ENCODE data around the gene TSC2.
"Not testable (repeated sequence)": the region's sequence is repeated elsewhere in the genome, so short reads cannot be mapped to it uniquely, and the experiment has no call there.

The TSC2 gene

DNA sequence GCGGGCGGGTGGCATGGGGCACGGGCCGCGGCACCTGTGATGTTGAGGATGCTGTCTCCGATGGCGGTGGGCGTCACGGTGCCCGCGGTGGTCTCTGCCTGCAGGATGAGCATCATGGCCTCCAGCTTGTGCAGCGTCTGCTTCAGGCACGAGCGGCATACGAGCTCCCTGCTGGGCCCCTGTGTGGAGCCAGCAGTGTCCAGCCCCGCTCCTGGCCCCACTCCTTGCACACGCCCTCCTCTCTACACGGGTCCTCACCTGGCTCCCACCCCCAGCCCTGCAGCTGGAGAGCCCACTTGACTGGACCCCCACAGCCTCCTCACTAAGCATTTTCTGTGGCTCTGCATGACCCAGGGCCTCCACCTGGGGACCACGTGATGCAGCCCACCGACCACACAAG is 56.7 kb downstream of the TSC2 start:
- not testable (repeated sequence) for H3K4me3 ChIP-seq (ENCODE audit: insufficient read depth, low read depth, low read length, poor library complexity, severe bottlenecking); H3K9me3 ChIP-seq (ENCODE audit: control insufficient read depth, low read length); H3K27ac ChIP-seq (ENCODE audit: insufficient read depth, low read length, poor library complexity, severe bottlenecking); H3K27me3 ChIP-seq (replicated peaks; ENCODE audit: control insufficient read depth, insufficient read depth, low read length, poor library complexity, severe bottlenecking); DNase-seq; H3K36me3 ChIP-seq (ENCODE audit: control insufficient read depth, insufficient read depth, low read length); H3K4me1 ChIP-seq (ENCODE audit: control insufficient read depth, insufficient read depth, low read length, poor library complexity, severe bottlenecking)

GRCh38 chr16:2105291-2105690 is 57.5 kb downstream of the TSC2 start:
- H3K4me1 ChIP-seq (ENCODE audit: control insufficient read depth, insufficient read depth, low read length, poor library complexity, severe bottlenecking); H3K36me3 ChIP-seq (ENCODE audit: control insufficient read depth, insufficient read depth, low read length); H3K27ac ChIP-seq (ENCODE audit: insufficient read depth, low read length, poor library complexity, severe bottlenecking); DNase-seq; H3K4me3 ChIP-seq (ENCODE audit: insufficient read depth, low read depth, low read length, poor library complexity, severe bottlenecking); H3K9me3 ChIP-seq (ENCODE audit: control insufficient read depth, low read length); H3K27me3 ChIP-seq (replicated peaks; ENCODE audit: control insufficient read depth, insufficient read depth, low read length, poor library complexity, severe bottlenecking): not testable (repeated sequence)

DNA sequence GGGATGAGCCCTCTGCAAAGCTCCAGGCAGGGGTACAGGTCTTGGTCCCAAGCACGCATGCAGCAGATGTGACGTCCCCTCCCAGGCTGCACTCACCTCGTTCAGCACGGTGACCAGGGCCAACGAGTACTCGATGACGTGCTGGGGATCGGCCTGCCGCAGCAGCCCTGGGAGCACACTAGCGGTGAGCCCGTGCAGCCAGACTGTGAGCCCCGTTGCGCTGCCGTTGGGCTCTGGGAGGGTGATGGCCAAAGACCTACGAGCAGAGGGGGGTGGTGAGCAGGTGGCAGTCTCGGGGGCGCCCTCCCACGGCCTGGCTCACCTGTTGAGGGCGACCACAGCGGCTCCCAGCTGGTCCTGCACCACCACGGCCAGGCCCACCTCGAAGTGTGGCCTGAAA is 58.0 kb downstream of the TSC2 start:
- DNase-seq; H3K36me3 ChIP-seq (ENCODE audit: control insufficient read depth, insufficient read depth, low read length); H3K27ac ChIP-seq (ENCODE audit: insufficient read depth, low read length, poor library complexity, severe bottlenecking); H3K4me3 ChIP-seq (ENCODE audit: insufficient read depth, low read depth, low read length, poor library complexity, severe bottlenecking); H3K9me3 ChIP-seq (ENCODE audit: control insufficient read depth, low read length); H3K4me1 ChIP-seq (ENCODE audit: control insufficient read depth, insufficient read depth, low read length, poor library complexity, severe bottlenecking); H3K27me3 ChIP-seq (replicated peaks; ENCODE audit: control insufficient read depth, insufficient read depth, low read length, poor library complexity, severe bottlenecking): not testable (repeated sequence)

- H3K27me3 ChIP-seq (replicated peaks; ENCODE audit: control insufficient read depth, insufficient read depth, low read length, poor library complexity, severe bottlenecking); H3K4me1 ChIP-seq (ENCODE audit: control insufficient read depth, insufficient read depth, low read length, poor library complexity, severe bottlenecking); H3K4me3 ChIP-seq (ENCODE audit: insufficient read depth, low read depth, low read length, poor library complexity, severe bottlenecking); DNase-seq; H3K27ac ChIP-seq (ENCODE audit: insufficient read depth, low read length, poor library complexity, severe bottlenecking); H3K9me3 ChIP-seq (ENCODE audit: control insufficient read depth, low read length); H3K36me3 ChIP-seq (ENCODE audit: control insufficient read depth, insufficient read depth, low read length): not testable (repeated sequence)
Observed at GRCh38 chr16:2106211-2106610, 58.4 kb downstream of the TSC2 start.

DNA sequence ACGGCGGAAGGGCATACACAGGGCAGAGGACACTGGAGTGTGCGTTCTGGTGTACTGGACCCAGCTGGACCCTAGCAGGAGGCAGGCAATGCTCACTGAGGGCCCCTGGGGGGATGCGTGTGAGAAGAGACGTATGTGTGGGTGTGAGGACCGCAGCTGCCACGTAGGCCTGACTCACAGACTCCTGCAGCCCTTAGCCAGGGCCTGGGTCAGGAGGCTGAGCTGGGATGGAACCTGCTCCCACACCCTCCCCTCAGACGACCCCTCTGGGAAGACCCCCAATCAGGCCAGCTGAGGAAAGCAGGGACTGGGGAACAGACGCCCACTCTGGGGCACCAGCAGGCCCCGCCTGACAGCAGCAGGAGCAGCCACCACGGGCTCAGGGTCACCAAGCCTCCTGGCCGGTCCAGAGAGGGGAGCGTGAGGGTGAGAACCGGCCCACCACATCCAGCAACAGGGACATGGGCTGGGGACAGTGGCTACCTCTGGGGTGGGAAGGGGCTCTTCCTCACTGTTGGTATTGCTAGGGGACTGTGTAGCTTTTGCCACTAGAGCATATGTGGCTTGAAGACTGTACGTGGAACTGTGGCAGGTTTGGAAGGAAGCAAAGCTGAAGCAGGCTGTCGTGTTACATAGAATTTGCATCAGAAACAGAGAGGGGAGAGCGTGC is 59.5 kb downstream of the TSC2 start:
- not testable (repeated sequence) for H3K27ac ChIP-seq (ENCODE audit: insufficient read depth, low read length, poor library complexity, severe bottlenecking); H3K36me3 ChIP-seq (ENCODE audit: control insufficient read depth, insufficient read depth, low read length); H3K4me1 ChIP-seq (ENCODE audit: control insufficient read depth, insufficient read depth, low read length, poor library complexity, severe bottlenecking); H3K4me3 ChIP-seq (ENCODE audit: insufficient read depth, low read depth, low read length, poor library complexity, severe bottlenecking); H3K27me3 ChIP-seq (replicated peaks; ENCODE audit: control insufficient read depth, insufficient read depth, low read length, poor library complexity, severe bottlenecking); H3K9me3 ChIP-seq (ENCODE audit: control insufficient read depth, low read length); DNase-seq

DNA sequence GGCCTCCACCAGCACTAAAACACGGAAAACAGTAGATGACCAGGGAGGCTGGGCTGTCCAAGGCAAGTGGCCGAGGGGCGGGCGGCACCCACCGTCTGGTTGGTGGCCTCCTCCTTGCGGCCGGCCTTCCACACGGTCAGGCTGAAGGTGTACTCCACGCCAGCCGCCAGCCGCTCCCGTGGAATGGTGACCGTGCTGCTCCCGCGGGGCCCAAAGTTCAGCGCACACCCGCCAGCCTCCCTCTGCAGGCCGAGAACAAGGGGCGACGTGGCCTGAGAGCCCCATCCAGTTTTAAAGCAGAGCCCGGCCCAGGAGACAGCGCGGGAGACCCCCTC is 60.0 kb downstream of the TSC2 start:
- H3K4me3 ChIP-seq (ENCODE audit: insufficient read depth, low read depth, low read length, poor library complexity, severe bottlenecking); H3K36me3 ChIP-seq (ENCODE audit: control insufficient read depth, insufficient read depth, low read length); H3K9me3 ChIP-seq (ENCODE audit: control insufficient read depth, low read length); H3K27me3 ChIP-seq (replicated peaks; ENCODE audit: control insufficient read depth, insufficient read depth, low read length, poor library complexity, severe bottlenecking); H3K27ac ChIP-seq (ENCODE audit: insufficient read depth, low read length, poor library complexity, severe bottlenecking); DNase-seq; H3K4me1 ChIP-seq (ENCODE audit: control insufficient read depth, insufficient read depth, low read length, poor library complexity, severe bottlenecking): not testable (repeated sequence)

GRCh38 chr16:2108446-2109270 is 60.9 kb downstream of the TSC2 start:
- DNase-seq; H3K9me3 ChIP-seq (ENCODE audit: control insufficient read depth, low read length); H3K4me1 ChIP-seq (ENCODE audit: control insufficient read depth, insufficient read depth, low read length, poor library complexity, severe bottlenecking); H3K4me3 ChIP-seq (ENCODE audit: insufficient read depth, low read depth, low read length, poor library complexity, severe bottlenecking); H3K27ac ChIP-seq (ENCODE audit: insufficient read depth, low read length, poor library complexity, severe bottlenecking); H3K27me3 ChIP-seq (replicated peaks; ENCODE audit: control insufficient read depth, insufficient read depth, low read length, poor library complexity, severe bottlenecking); H3K36me3 ChIP-seq (ENCODE audit: control insufficient read depth, insufficient read depth, low read length): not testable (repeated sequence)

GRCh38 chr16:2109271-2109580 is 61.4 kb downstream of the TSC2 start:
- not testable (repeated sequence) for H3K36me3 ChIP-seq (ENCODE audit: control insufficient read depth, insufficient read depth, low read length); DNase-seq; H3K27ac ChIP-seq (ENCODE audit: insufficient read depth, low read length, poor library complexity, severe bottlenecking); H3K4me3 ChIP-seq (ENCODE audit: insufficient read depth, low read depth, low read length, poor library complexity, severe bottlenecking); H3K4me1 ChIP-seq (ENCODE audit: control insufficient read depth, insufficient read depth, low read length, poor library complexity, severe bottlenecking); H3K27me3 ChIP-seq (replicated peaks; ENCODE audit: control insufficient read depth, insufficient read depth, low read length, poor library complexity, severe bottlenecking); H3K9me3 ChIP-seq (ENCODE audit: control insufficient read depth, low read length)

DNA sequence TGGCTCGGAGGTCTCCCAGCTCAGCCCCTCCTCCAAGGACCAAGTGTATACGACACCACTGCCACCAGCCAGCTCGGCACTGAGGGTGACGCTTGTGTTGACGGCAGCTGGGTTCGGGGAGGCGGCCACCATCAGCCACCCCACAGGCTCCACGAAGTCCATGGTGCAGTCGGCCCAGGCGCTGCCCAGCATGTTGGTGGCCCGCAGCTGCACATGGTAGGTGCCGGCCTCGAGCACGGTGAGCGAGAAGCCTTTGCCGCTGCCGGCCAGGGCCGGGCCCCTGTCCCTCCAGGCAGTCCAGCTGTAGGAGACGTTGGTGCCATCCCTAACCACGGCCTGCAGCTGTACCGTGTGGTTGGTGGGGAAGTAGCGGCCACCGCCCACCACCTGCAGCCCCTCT is 62.1 kb downstream of the TSC2 start:
- not testable (repeated sequence) for H3K9me3 ChIP-seq (ENCODE audit: control insufficient read depth, low read length); H3K27ac ChIP-seq (ENCODE audit: insufficient read depth, low read length, poor library complexity, severe bottlenecking); H3K4me3 ChIP-seq (ENCODE audit: insufficient read depth, low read depth, low read length, poor library complexity, severe bottlenecking); H3K4me1 ChIP-seq (ENCODE audit: control insufficient read depth, insufficient read depth, low read length, poor library complexity, severe bottlenecking); H3K36me3 ChIP-seq (ENCODE audit: control insufficient read depth, insufficient read depth, low read length); DNase-seq; H3K27me3 ChIP-seq (replicated peaks; ENCODE audit: control insufficient read depth, insufficient read depth, low read length, poor library complexity, severe bottlenecking)

DNA sequence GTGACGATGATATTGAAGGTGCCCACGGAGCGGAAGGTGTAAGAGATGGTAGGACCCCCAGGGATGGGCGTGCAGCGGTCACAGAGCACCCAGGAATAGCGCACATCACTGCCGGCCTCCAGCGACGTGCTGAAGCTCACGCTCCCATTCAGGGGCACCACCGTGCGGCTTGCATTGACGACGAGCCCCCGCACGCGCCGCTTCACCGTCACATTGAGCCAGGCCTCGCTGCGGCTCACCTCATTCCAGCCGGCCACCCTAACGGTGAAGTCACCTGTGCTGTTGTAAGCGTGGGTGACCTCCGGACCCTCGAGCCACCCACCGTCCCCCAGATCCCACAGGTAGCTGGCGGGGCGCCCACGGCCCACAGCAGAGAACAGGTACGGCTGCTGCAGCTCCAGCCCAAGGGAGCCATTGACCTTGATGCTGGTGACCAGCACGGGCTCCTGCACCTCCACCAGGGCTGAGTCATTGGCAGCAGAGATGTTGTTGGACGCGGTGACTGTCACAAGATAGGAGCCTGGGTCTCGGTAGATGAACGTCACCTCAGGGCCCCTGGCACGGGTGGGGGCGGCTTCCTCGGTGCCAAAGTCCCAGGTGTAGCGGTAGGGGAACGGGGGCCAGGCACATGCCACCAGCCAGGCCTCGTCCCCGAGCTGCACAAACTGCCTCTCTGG is 62.7 kb downstream of the TSC2 start:
- H3K27ac ChIP-seq (ENCODE audit: insufficient read depth, low read length, poor library complexity, severe bottlenecking); H3K4me3 ChIP-seq (ENCODE audit: insufficient read depth, low read depth, low read length, poor library complexity, severe bottlenecking); DNase-seq; H3K4me1 ChIP-seq (ENCODE audit: control insufficient read depth, insufficient read depth, low read length, poor library complexity, severe bottlenecking); H3K27me3 ChIP-seq (replicated peaks; ENCODE audit: control insufficient read depth, insufficient read depth, low read length, poor library complexity, severe bottlenecking); H3K36me3 ChIP-seq (ENCODE audit: control insufficient read depth, insufficient read depth, low read length); H3K9me3 ChIP-seq (ENCODE audit: control insufficient read depth, low read length): not testable (repeated sequence)

Measured in effector memory CD4-positive, alpha-beta T cell (primary cell).